ENCODE measurements around the gene MAPKAPK2.

The MAPKAPK2 gene

DNA sequence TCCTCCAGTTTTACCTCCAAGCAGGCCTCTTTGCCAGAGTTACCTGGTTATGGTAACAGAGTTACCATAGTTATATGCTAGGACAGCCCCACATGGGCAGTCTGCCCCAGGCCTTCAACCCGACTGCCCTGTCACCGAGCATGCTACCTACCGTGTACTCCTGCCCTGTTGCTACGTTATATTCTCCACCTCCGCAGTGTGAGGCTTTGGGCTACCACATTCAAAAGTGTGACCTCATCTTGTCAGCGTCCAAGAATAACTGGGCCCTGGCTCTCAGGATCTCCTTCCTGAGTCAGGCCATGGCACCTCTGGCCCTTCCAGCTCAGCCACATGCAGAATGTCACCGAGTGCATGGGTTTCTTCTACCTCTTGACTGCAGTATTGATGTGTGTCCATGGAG is 8.9 kb downstream of the MAPKAPK2 start:
- TF ChIP-seq, protein P1, sequence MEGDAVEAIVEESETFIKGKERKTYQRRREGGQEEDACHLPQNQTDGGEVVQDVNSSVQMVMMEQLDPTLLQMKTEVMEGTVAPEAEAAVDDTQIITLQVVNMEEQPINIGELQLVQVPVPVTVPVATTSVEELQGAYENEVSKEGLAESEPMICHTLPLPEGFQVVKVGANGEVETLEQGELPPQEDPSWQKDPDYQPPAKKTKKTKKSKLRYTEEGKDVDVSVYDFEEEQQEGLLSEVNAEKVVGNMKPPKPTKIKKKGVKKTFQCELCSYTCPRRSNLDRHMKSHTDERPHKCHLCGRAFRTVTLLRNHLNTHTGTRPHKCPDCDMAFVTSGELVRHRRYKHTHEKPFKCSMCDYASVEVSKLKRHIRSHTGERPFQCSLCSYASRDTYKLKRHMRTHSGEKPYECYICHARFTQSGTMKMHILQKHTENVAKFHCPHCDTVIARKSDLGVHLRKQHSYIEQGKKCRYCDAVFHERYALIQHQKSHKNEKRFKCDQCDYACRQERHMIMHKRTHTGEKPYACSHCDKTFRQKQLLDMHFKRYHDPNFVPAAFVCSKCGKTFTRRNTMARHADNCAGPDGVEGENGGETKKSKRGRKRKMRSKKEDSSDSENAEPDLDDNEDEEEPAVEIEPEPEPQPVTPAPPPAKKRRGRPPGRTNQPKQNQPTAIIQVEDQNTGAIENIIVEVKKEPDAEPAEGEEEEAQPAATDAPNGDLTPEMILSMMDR (conservative IDR thresholded peaks at IDR 0.05; ENCODE audit: low read depth, low read length) = no peak
- Histone ChIP-seq H3K79me2 (ENCODE audit: insufficient read depth, low read depth) (peaks cover 28% of the 10 kb centered on the region; the same call in 1 of the 2 replicates), H3K9ac (no peak overlapping the region), H3K27me3 (ENCODE audit: insufficient read depth, low read depth) (no peaks in the 10 kb centered on the region), H3K27ac (no peak overlapping the region), H2AFZ (ENCODE audit: low read depth) (no peak overlapping the region), H3K4me2 (no peak overlapping the region), H3K4me3 (IDR thresholded peaks at IDR 0.05; ENCODE audit: insufficient read depth, low read depth, low read length) (no peak overlapping the region), H3K4me1 (ENCODE audit: low read depth, poor library complexity, severe bottlenecking) (peaks cover 38% of the 10 kb centered on the region), H3K36me3 (ENCODE audit: insufficient read depth) (no peaks in the 10 kb centered on the region), H4K20me1 (ENCODE audit: insufficient read depth) (no peaks in the 10 kb centered on the region)

DNA sequence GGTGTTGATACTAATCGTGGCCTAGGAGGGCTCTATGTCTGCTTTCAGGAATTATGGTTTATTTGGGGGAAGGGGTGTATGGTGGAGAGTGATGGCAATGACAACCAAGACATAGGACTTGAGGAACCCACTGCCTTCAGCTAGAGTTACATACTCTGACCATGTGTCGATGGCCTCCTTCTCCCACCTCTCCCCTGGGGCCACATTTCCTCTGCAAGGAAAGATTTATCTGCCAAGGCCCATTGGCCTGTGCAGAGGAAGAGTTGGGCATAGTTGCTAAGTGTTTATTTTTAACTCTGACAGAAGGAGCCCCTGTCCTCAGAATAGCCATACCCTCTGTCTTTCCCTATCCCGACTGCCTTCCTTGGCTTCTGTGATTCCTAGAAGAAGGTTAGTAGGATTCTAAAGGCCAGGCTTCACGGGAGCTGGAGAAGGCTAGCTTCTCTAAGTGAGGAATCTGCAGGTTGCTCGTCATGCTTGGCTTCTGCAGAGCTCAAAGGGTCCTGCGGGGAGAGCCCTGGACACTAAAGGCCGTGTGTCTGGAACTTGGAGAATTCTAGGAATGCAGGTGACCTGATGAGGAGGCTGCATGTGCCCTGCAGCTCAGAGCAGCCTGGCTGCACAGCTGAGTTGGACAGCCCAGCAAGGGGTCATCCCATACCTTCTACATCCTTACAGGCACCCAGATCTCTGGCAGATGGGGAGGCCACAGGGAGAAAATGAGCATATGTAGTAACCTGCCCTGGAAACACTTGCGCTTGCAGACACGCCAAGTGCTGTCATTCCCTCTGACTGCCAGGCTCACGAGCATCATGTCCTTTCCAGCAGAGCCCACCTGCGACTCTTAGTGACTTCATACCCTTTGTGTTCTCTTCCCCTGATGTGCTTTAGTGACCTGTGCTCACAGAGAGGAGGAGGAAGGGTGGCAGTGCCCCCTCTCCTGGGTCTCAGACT is 9.7 kb downstream of the MAPKAPK2 start:
- H3K4me2 ChIP-seq = no peak overlapping the region

DNA sequence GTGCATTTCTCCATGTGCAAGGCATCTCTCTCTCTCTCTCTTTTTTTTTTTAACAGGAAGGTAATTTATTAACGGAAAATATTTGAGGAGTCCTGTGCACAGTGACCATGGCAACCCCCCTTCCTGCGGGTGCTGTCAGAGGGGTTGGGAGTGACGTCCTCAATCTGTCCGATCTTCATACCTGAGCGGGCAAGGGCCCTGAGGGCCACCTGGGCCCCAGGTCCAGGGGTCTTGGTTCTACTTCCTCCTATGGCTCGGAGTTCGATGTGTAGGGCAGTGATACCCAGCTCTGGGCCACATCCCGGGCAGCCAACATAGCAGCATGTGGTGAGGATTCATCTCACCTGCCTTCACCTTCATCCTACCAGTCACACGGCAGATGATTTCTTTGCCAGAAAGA is 11.0 kb downstream of the MAPKAPK2 start:
- H3K4me2 ChIP-seq = no peak overlapping the region
- TF ChIP-seq, protein P1 (conservative IDR thresholded peaks at IDR 0.05; ENCODE audit: low read depth, low read length) = no peak
- H3K9ac ChIP-seq = no peak overlapping the region
- H3K4me3 ChIP-seq (IDR thresholded peaks at IDR 0.05; ENCODE audit: insufficient read depth, low read depth, low read length) = no peak overlapping the region
- H4K20me1 ChIP-seq (ENCODE audit: insufficient read depth) = no peaks in the 10 kb centered on the region
- no peaks in the 10 kb centered on the region for H3K27me3 ChIP-seq (ENCODE audit: insufficient read depth, low read depth)
- H3K79me2 ChIP-seq (ENCODE audit: insufficient read depth, low read depth) = peaks cover 6% of the 10 kb centered on the region; the same call in 1 of the 2 replicates
- H2AFZ ChIP-seq (ENCODE audit: low read depth) = no peak overlapping the region
- H3K4me1 ChIP-seq (ENCODE audit: low read depth, poor library complexity, severe bottlenecking) = peaks cover 48% of the 10 kb centered on the region
- no peak overlapping the region for H3K27ac ChIP-seq
- H3K36me3 ChIP-seq (ENCODE audit: insufficient read depth) = no peaks in the 10 kb centered on the region

More for the DNA sequence above, 9.7 kb downstream of the MAPKAPK2 start:
- no peak overlapping the region for H3K4me3 ChIP-seq (IDR thresholded peaks at IDR 0.05; ENCODE audit: insufficient read depth, low read depth, low read length)
- H3K27me3 ChIP-seq (ENCODE audit: insufficient read depth, low read depth) = no peaks in the 10 kb centered on the region
- H3K4me1 ChIP-seq (ENCODE audit: low read depth, poor library complexity, severe bottlenecking) = peaks cover 38% of the 10 kb centered on the region
- no peaks in the 10 kb centered on the region for H4K20me1 ChIP-seq (ENCODE audit: insufficient read depth)
- H3K36me3 ChIP-seq (ENCODE audit: insufficient read depth) = no peaks in the 10 kb centered on the region
- H3K9ac ChIP-seq = no peak overlapping the region
- peaks cover 19% of the 10 kb centered on the region; the same call in 1 of the 2 replicates for H3K79me2 ChIP-seq (ENCODE audit: insufficient read depth, low read depth)
- H2AFZ ChIP-seq (ENCODE audit: low read depth) = no peak overlapping the region
- no peak overlapping the region for H3K27ac ChIP-seq
- TF ChIP-seq, protein P1 (conservative IDR thresholded peaks at IDR 0.05; ENCODE audit: low read depth, low read length) = no peak

DNA sequence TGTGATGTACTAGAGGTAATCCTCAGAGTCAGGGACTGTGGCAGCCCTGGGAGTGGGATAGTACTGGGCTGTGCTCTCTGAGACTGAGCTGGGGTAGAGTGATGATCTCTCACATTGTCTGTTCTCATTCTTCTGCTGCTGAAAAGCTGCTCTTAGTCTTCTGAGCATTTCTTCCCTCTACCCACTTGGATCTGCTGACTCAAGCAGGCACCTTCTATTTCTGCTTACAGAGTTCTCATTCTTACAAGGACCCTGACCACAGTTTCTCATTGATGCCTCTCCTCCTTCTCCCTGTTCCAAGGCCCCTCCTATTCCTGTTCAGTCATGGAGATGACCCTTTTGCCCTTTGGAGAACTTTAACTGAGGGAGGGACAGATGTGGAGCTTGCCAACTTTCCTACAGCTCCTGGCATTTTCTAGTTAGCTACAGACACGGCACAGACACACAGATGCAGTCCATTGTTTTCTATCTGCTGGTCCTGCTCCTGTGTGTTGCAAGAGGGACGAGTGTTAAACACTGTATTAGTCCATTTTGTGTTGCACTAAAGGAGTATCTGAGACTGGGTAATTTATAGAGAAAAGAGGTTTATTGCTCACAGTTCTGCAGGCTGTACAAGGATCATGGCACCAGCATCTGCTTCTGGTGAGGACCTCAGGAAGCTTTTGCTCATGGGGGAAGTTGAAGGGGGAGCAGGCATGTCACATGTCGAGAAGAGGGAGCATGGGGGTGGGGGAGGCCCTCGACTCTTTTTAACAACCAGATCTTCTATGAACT is 12.3 kb downstream of the MAPKAPK2 start:
- TF ChIP-seq, protein P1 (conservative IDR thresholded peaks at IDR 0.05; ENCODE audit: low read depth, low read length) = no peak
- Histone ChIP-seq H3K4me2 (peak overlapping the region; percentile 52), H3K79me2 (ENCODE audit: insufficient read depth, low read depth) (peaks cover 4% of the 10 kb centered on the region; the same call in 1 of the 2 replicates), H3K27ac (peak overlapping the region; percentile 2; the same call in 1 of the 2 replicates), H3K4me1 (ENCODE audit: low read depth, poor library complexity, severe bottlenecking) (peaks cover 58% of the 10 kb centered on the region), H2AFZ (ENCODE audit: low read depth) (no peak overlapping the region), H3K4me3 (IDR thresholded peaks at IDR 0.05; ENCODE audit: insufficient read depth, low read depth, low read length) (no peak overlapping the region), H3K9ac (no peak overlapping the region), H4K20me1 (ENCODE audit: insufficient read depth) (no peaks in the 10 kb centered on the region), H3K36me3 (ENCODE audit: insufficient read depth) (no peaks in the 10 kb centered on the region), H3K27me3 (ENCODE audit: insufficient read depth, low read depth) (no peaks in the 10 kb centered on the region)

Data from KMS-11 (cell line).